Calu3 (cell line): ENCODE results near the gene CACNA2D1. TPM values are rescaled to one million over a fixed set of nuclear protein-coding genes. Genes with fewer than 3 reads are reported as not detected.

Experiments
- BruUV-seq: library from RNA; stranded (reverse); fragments of 400-500 nt; replicated peaks from 2 replicates; lab custom pipeline; 2021; lab: Mats Ljungman, UMichigan
- CTCF ChIA-PET: fragments of 300-600 bp; sonication (Branson Sonifier 250); formaldehyde crosslinking; loops from one replicate; lab custom pipeline; 2022; ENCODE audit warnings: antibody characterized with exemption; lab: Charles Lee
- DNase-seq: peaks from one replicate; pipeline ENCODE4 v3.0.0; 2022
- H3K27ac Mint-ChIP-seq: one replicate; pipeline ENCODE4 v1.8.0; 2022; ENCODE audit warnings: mixed read lengths; ENCODE audit not compliant: unreplicated experiment
- H3K27me3 Mint-ChIP-seq: one replicate; pipeline ENCODE4 v1.8.0; 2022; ENCODE audit warnings: mixed read lengths; ENCODE audit not compliant: unreplicated experiment
- H3K36me3 Mint-ChIP-seq: one replicate; pipeline ENCODE4 v1.8.0; 2022; ENCODE audit warnings: mild to moderate bottlenecking, moderate library complexity, mixed read lengths; ENCODE audit not compliant: insufficient read depth, unreplicated experiment
- H3K4me1 Mint-ChIP-seq: one replicate; pipeline ENCODE4 v1.8.0; 2022; ENCODE audit warnings: mild to moderate bottlenecking, low read depth, mixed read lengths; ENCODE audit not compliant: unreplicated experiment
- H3K4me3 Mint-ChIP-seq: one replicate; pipeline ENCODE4 v1.8.0; 2022; ENCODE audit warnings: mild to moderate bottlenecking, low read depth, moderate library complexity, mixed read lengths; ENCODE audit not compliant: unreplicated experiment
- H3K9me3 Mint-ChIP-seq: one replicate; pipeline ENCODE4 v1.8.0; 2022; ENCODE audit warnings: low read depth, mixed read lengths; ENCODE audit not compliant: unreplicated experiment
- CTCF ChIP-seq: fragments of 200-600 bp; IDR thresholded peaks from one replicate; pipeline ENCODE4 v1.8.0; 2022; ENCODE audit warnings: antibody characterized with exemption; ENCODE audit not compliant: unreplicated experiment
- intact Hi-C: fragments of 100-400 bp; cut with micrococcal nuclease; formaldehyde crosslinking; loops from one replicate; pipeline ENCODE4 v1.10.0; 2022; ENCODE audit not compliant: unreplicated experiment
- total RNA-seq: library from RNA; stranded (reverse); gene quantifications from 2 replicates; pipeline ENCODE4 v1.2.3, GENCODE V29; 2022

Gene CACNA2D1
- total RNA-seq, 1 experiment from 2014 or later = 10.4 TPM

GRCh38 chr7:82327898-82328297 lies 115.7 kb downstream of the CACNA2D1 start:
- BruUV-seq = no TSS peak
- intact Hi-C loops = no loop called here

GRCh38 chr7:82325416-82325815 lies 118.2 kb downstream of the CACNA2D1 start:
- CTCF ChIA-PET = no interaction called here
- no peak overlapping the region for H3K27ac Mint-ChIP-seq
- no peak for DNase-seq
- no peaks in the 10 kb centered on the region for H3K27me3 Mint-ChIP-seq
- H3K4me3 Mint-ChIP-seq = no peak overlapping the region
- no TSS peak for BruUV-seq
- no peaks in the 10 kb centered on the region for H3K9me3 Mint-ChIP-seq
- intact Hi-C loops = no loop called here
- no peak for TF ChIP-seq CTCF
- H3K36me3 Mint-ChIP-seq = no peaks in the 10 kb centered on the region
- no peaks in the 10 kb centered on the region for H3K4me1 Mint-ChIP-seq

More at GRCh38 chr7:82327898-82328297, 115.7 kb downstream of the CACNA2D1 start:
- H3K27ac Mint-ChIP-seq = no peak overlapping the region
- H3K36me3 Mint-ChIP-seq = no peaks in the 10 kb centered on the region
- no peak for DNase-seq
- no peaks in the 10 kb centered on the region for H3K4me1 Mint-ChIP-seq
- no peak for TF ChIP-seq CTCF
- H3K9me3 Mint-ChIP-seq = no peaks in the 10 kb centered on the region
- H3K27me3 Mint-ChIP-seq = no peaks in the 10 kb centered on the region
- H3K4me3 Mint-ChIP-seq = no peak overlapping the region
- CTCF ChIA-PET = no interaction called here

- no peak for DNase-seq
- Mint-ChIP-seq H3K4me3 (no peak overlapping the region), H3K9me3 (no peaks in the 10 kb centered on the region), H3K36me3 (no peaks in the 10 kb centered on the region), H3K27ac (no peak overlapping the region), H3K27me3 (no peaks in the 10 kb centered on the region), H3K4me1 (no peaks in the 10 kb centered on the region)
- no TSS peak for BruUV-seq
- CTCF ChIA-PET = interaction anchor here (0.7 kb wide), 1 partner anchor 31 kb away, joined by 4 read pairs; no protein-coding TSS in a partner anchor
- intact Hi-C loops = no loop called here
- no peak for TF ChIP-seq CTCF
Observed at GRCh38 chr7:82323806-82324205, 119.8 kb downstream of the CACNA2D1 start.

GRCh38 chr7:82319674-82320118 lies 123.9 kb downstream of the CACNA2D1 start:
- CTCF ChIA-PET = no interaction called here
- Mint-ChIP-seq H3K9me3 (no peaks in the 10 kb centered on the region), H3K27me3 (no peaks in the 10 kb centered on the region), H3K4me3 (no peak overlapping the region), H3K36me3 (no peaks in the 10 kb centered on the region), H3K4me1 (no peaks in the 10 kb centered on the region), H3K27ac (no peak overlapping the region)
- no peak for DNase-seq
- BruUV-seq = no TSS peak
- intact Hi-C loops = no loop called here
- no peak for TF ChIP-seq CTCF
